ENCODE measurements around the gene TBX20. TPM values are rescaled to one million over a fixed set of nuclear protein-coding genes. Genes with fewer than 3 reads are reported as not detected.

TBX20 gene
- total RNA-seq, 1 donor from 2014 or later, result 0.36 TPM

DNA sequence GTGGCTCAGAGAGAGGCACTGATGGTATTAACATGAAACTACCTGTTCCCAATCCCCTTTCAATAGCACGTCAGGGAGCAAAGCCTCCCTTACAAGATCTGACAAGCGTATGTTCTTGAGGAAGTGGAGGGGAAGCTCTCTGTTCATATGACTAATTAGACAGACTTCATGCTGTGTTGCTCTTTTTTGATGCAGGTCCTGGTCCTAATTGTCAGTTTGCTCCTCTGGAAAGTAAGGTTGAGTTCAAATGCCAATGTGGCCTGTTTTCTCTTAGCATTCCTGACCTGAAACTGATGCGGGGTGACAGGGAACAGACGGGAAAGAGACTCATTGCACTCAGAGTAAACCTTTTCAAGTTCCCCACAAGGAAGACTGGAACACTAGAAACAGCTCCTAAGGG, 27.0 kb upstream of the TBX20 start:
- TF ChIP-seq, protein P1, sequence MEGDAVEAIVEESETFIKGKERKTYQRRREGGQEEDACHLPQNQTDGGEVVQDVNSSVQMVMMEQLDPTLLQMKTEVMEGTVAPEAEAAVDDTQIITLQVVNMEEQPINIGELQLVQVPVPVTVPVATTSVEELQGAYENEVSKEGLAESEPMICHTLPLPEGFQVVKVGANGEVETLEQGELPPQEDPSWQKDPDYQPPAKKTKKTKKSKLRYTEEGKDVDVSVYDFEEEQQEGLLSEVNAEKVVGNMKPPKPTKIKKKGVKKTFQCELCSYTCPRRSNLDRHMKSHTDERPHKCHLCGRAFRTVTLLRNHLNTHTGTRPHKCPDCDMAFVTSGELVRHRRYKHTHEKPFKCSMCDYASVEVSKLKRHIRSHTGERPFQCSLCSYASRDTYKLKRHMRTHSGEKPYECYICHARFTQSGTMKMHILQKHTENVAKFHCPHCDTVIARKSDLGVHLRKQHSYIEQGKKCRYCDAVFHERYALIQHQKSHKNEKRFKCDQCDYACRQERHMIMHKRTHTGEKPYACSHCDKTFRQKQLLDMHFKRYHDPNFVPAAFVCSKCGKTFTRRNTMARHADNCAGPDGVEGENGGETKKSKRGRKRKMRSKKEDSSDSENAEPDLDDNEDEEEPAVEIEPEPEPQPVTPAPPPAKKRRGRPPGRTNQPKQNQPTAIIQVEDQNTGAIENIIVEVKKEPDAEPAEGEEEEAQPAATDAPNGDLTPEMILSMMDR (IDR thresholded peaks at IDR 0.05; ENCODE audit: unreplicated experiment), result no peak
- H3K4me3 Mint-ChIP-seq (ENCODE audit: unreplicated experiment), result no peak overlapping the region
- H3K27me3 Mint-ChIP-seq (ENCODE audit: unreplicated experiment), result no peaks in the 10 kb centered on the region
- H3K9me3 Mint-ChIP-seq (ENCODE audit: unreplicated experiment), result no peaks in the 10 kb centered on the region
- no peaks in the 10 kb centered on the region for H3K36me3 Mint-ChIP-seq (ENCODE audit: low read depth, unreplicated experiment)
- no peaks in the 10 kb centered on the region for H3K4me1 Mint-ChIP-seq (ENCODE audit: unreplicated experiment)
- no peak overlapping the region for H3K27ac Mint-ChIP-seq (ENCODE audit: unreplicated experiment)
- no peak for DNase-seq (ENCODE audit: low spot score)

DNA sequence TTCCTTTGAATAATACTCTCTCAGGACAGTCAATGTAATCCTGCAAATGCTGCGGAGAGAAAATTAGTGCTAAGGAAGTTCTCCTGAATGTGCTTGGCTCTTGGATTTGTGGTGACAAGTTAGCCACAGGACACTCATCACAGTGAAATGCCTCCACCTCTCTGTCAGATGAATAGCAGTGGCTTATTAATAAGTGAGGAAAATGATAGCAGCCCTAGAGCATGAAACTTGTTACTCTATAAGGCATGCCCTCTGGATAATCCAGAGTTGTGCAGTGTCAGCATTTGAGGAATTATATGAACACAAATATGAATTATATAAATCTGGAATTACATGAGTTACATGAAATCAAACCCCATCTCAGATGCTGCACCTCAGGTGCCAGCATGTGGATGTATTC, 23.5 kb upstream of the TBX20 start:
- TF ChIP-seq, protein P1 (IDR thresholded peaks at IDR 0.05; ENCODE audit: unreplicated experiment), result no peak
- H3K9me3 Mint-ChIP-seq (ENCODE audit: unreplicated experiment), result no peaks in the 10 kb centered on the region
- H3K27ac Mint-ChIP-seq (ENCODE audit: unreplicated experiment), result no peak overlapping the region
- no peaks in the 10 kb centered on the region for H3K4me1 Mint-ChIP-seq (ENCODE audit: unreplicated experiment)
- no peak overlapping the region for H3K4me3 Mint-ChIP-seq (ENCODE audit: unreplicated experiment)
- no peaks in the 10 kb centered on the region for H3K36me3 Mint-ChIP-seq (ENCODE audit: low read depth, unreplicated experiment)
- H3K27me3 Mint-ChIP-seq (ENCODE audit: unreplicated experiment), result no peaks in the 10 kb centered on the region
- DNase-seq (ENCODE audit: low spot score), result no peak

DNA sequence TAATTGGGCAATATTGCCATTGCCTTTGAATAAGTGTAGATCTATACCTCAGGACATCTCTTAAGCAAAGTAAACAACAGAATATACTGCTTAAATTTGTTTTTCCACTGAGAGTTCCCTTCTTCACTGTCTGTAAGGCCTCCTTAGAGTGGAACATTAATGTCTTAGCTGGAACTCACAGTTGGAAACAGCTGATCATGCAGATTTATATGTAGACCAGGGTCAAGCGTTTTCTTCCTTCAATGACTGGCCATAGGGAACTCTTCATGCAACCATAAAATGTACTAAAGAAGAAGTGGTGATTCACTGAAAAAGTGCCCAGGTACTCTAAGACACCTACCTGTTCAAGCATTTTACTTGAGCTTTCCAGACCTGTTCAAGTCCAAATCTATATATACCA, 18.3 kb upstream of the TBX20 start:
- H3K9me3 Mint-ChIP-seq (ENCODE audit: unreplicated experiment), result no peaks in the 10 kb centered on the region
- no peaks in the 10 kb centered on the region for H3K36me3 Mint-ChIP-seq (ENCODE audit: low read depth, unreplicated experiment)
- H3K4me1 Mint-ChIP-seq (ENCODE audit: unreplicated experiment), result no peaks in the 10 kb centered on the region
- H3K27ac Mint-ChIP-seq (ENCODE audit: unreplicated experiment), result no peak overlapping the region
- DNase-seq (ENCODE audit: low spot score), result no peak
- no peaks in the 10 kb centered on the region for H3K27me3 Mint-ChIP-seq (ENCODE audit: unreplicated experiment)
- no peak overlapping the region for H3K4me3 Mint-ChIP-seq (ENCODE audit: unreplicated experiment)
- TF ChIP-seq, protein P1 (IDR thresholded peaks at IDR 0.05; ENCODE audit: unreplicated experiment), result no peak

DNA sequence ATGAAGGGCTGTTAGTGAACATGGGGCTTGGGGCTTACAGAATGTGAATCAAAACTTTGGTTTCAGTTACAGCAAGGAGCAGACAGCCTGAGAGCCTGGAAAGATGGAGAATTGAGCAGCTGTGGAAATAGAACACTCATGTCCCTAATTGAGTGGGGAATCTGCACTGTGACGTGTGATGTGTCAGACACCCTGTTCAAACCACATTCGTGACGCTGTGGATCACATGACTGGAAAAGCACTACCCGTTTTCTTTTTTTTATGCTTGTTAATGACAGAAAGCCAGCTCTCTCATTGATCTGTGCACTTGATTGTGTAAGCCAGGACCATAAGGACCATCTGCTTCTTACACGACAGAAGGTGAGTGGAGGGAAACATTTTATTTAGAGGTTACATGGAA, 15.1 kb upstream of the TBX20 start:
- TF ChIP-seq, protein P1 (IDR thresholded peaks at IDR 0.05; ENCODE audit: unreplicated experiment), result no peak
- DNase-seq (ENCODE audit: low spot score), result no peak
- Mint-ChIP-seq H3K27me3 (ENCODE audit: unreplicated experiment) (no peaks in the 10 kb centered on the region), H3K9me3 (ENCODE audit: unreplicated experiment) (no peaks in the 10 kb centered on the region), H3K4me1 (ENCODE audit: unreplicated experiment) (no peaks in the 10 kb centered on the region), H3K27ac (ENCODE audit: unreplicated experiment) (no peak overlapping the region), H3K4me3 (ENCODE audit: unreplicated experiment) (no peak overlapping the region), H3K36me3 (ENCODE audit: low read depth, unreplicated experiment) (no peaks in the 10 kb centered on the region)

DNA sequence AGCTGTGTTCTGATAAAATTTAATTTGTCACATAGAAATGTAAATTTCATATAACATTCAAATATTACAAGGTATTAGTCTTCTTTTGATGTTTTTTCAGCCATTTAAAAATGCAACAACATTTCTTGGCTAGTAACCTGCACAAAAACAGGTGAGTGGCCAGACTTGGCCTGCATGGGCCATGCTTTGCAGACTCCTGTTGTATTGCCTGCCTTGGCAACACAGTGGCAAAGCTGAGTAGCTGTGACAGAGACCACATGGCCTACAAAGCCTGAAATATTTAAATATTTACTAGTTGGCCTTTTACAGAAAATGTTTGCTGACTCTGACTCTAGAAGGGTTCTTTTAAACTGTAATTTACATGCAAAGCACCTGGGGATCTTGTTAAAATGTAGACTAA, 13.5 kb upstream of the TBX20 start:
- Mint-ChIP-seq H3K27ac (ENCODE audit: unreplicated experiment) (no peak overlapping the region), H3K9me3 (ENCODE audit: unreplicated experiment) (no peaks in the 10 kb centered on the region), H3K36me3 (ENCODE audit: low read depth, unreplicated experiment) (no peaks in the 10 kb centered on the region), H3K4me1 (ENCODE audit: unreplicated experiment) (no peaks in the 10 kb centered on the region), H3K4me3 (ENCODE audit: unreplicated experiment) (no peak overlapping the region), H3K27me3 (ENCODE audit: unreplicated experiment) (no peaks in the 10 kb centered on the region)
- TF ChIP-seq, protein P1 (IDR thresholded peaks at IDR 0.05; ENCODE audit: unreplicated experiment), result no peak
- no peak for DNase-seq (ENCODE audit: low spot score)

Measured in endothelial cell (in vitro differentiated cells).